NCI-H128 (cell line): ENCODE data around the gene LRRC3.
"Not testable (repeated sequence)": the region's sequence is repeated elsewhere in the genome, so short reads cannot be mapped to it uniquely, and the experiment has no call there.

ENCODE experiments used
- DNase-seq: peaks from one replicate; lab custom pipeline; 2025; ENCODE audit not compliant: unreplicated experiment; lab: John Stamatoyannopoulos, UW

LRRC3 gene

GRCh38 chr21:44454747-44455523 lies at the start of gene LRRC3:
Gene LRRC3 (plus strand): TSS chr21:44455510. CDS start chr21:44456645, 1,135 bp downstream.
- no peak for DNase-seq

GRCh38 chr21:44405948-44406872 lies 49.1 kb upstream of the LRRC3 start:
- DNase-seq: no peak

GRCh38 chr21:44406953-44407352 lies 48.4 kb upstream of the LRRC3 start:
- DNase-seq: no peak

- DNase-seq: no peak
Measured at GRCh38 chr21:44407493-44407892, 47.8 kb upstream of the LRRC3 start.

GRCh38 chr21:44408226-44408625 lies 47.1 kb upstream of the LRRC3 start:
- DNase-seq: no peak

GRCh38 chr21:44413566-44414290 lies 41.6 kb upstream of the LRRC3 start:
- no peak for DNase-seq

GRCh38 chr21:44414291-44415072 lies 40.8 kb upstream of the LRRC3 start:
- DNase-seq: no peak

GRCh38 chr21:44415073-44416025 lies 40.0 kb upstream of the LRRC3 start:
- no peak for DNase-seq

- no peak for DNase-seq
Measured at GRCh38 chr21:44416193-44416592, 39.1 kb upstream of the LRRC3 start.

- DNase-seq: not testable (repeated sequence)
Measured at GRCh38 chr21:44417621-44418107, 37.6 kb upstream of the LRRC3 start.

- no peak for DNase-seq
Measured at GRCh38 chr21:44418108-44418875, 37.0 kb upstream of the LRRC3 start.

GRCh38 chr21:44418876-44419230 lies 36.5 kb upstream of the LRRC3 start:
- no peak for DNase-seq

GRCh38 chr21:44419679-44420078 lies 35.6 kb upstream of the LRRC3 start:
- DNase-seq: no peak

GRCh38 chr21:44420416-44421205 lies 34.7 kb upstream of the LRRC3 start:
- no peak for DNase-seq

GRCh38 chr21:44421901-44422840 lies 33.1 kb upstream of the LRRC3 start:
- DNase-seq: no peak

GRCh38 chr21:44423312-44423821 lies 31.9 kb upstream of the LRRC3 start:
- no peak for DNase-seq
